Spinal cord (tissue), 10 donors: ENCODE measurements around the gene UBE2I. TPM values are rescaled to one million over a fixed set of nuclear protein-coding genes. Genes with fewer than 3 reads are reported as not detected.

ENCODE experiments used
- DNase-seq, 6 donors: peaks; one replicate each; pipeline versions ENCODE4 v3.0.0 to v3.0.0-alpha.2; 2013 to 2015; ENCODE audit warnings: low spot score in 6 of 6, low read depth in 4 of 6
- H3K27ac ChIP-seq: one replicate; pipeline ENCODE4 v1.5.1; 2013; ENCODE audit warnings: low read depth, low read length, control low read depth
- H3K27me3 ChIP-seq: one replicate; pipeline ENCODE4 v1.6.1; 2013; ENCODE audit warnings: low read length; ENCODE audit not compliant: control insufficient read depth, insufficient read depth
- H3K36me3 ChIP-seq: one replicate; pipeline ENCODE4 v1.6.1; 2013; ENCODE audit warnings: low read length; ENCODE audit not compliant: control insufficient read depth, insufficient read depth
- H3K4me1 ChIP-seq: one replicate; pipeline ENCODE4 v1.6.1; 2013; ENCODE audit warnings: low read length; ENCODE audit not compliant: control insufficient read depth, insufficient read depth
- H3K4me3 ChIP-seq: one replicate; pipeline ENCODE4 v1.5.1; 2013; ENCODE audit warnings: low read depth, low read length, control low read depth
- H3K9me3 ChIP-seq: one replicate; pipeline ENCODE4 v1.6.1; 2013; ENCODE audit warnings: low read length; ENCODE audit not compliant: control insufficient read depth, insufficient read depth
- WGBS: methylation state at CpG from one replicate; pipeline ENCODE4 v1.1.5; 2013; ENCODE audit warnings: missing lambda C conversion rate; ENCODE audit not compliant: insufficient coverage; 5-methylcytosine and 5-hydroxymethylcytosine counted together
- polyA plus RNA-seq, 2 donors: library from polyadenylated mRNA; unstranded; fragments of 120-200 nt; gene quantifications; one replicate each; pipeline ENCODE4 v1.2.1, GENCODE V29; 2013; ENCODE audit not compliant: insufficient read length in 2 of 2
- total RNA-seq, 2 donors: library from RNA; depleted of rRNA in 1 of 2; stranded (reverse); fragments of 120-200 nt in 1 of 2; fragments of >200 nt in 1 of 2; gene quantifications; one replicate each; pipeline versions ENCODE4 v1.2.3 to v1.2.4, GENCODE V29; 2013 to 2014
- donor health status: healthy.

Gene UBE2I
- total and polyA plus RNA-seq, 4 donors = 28.7 to 139 (median 82.3) TPM

DNA sequence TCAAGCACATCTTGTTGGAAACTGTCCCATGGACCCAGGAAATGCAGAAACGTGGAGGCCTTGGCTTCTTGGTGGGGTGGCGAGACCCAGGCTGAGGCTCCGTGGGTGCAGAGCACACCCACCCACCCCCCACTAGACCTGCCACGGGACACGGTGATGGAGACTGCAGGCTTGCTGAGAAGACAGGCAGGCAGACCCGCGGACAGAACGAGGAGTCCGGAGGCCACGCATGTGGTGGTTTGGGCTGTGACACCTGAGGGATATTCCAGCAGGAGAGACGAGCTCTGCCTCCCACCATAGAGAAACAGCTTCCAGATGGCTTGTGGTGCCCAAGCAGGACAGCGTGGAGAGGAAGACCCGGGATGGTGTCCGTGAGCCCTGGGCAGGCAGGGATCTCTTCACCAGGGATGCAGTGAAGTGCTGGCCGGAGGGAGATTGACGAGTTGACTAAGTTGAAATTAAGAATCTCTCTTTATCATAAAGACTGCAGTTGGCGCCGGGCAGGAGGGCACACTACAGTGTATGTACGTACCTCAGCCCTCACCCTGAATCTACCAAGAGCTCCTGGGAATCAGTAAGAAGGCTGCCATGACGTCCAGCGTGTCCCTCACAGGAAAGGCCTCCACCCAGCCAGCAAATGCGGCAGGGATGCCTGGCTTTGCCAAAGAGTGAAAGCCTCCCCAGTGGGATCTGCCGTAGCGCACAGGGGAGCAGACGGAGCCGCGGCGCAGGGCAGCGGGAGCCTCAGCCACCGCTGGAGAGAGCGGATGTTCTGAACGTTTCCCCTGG, 8.2 kb downstream of the UBE2I start:
- Histone ChIP-seq H3K4me1 (peaks cover 5% of the 10 kb centered on the region), H3K4me3 (no peak overlapping the region), H3K27me3 (no peaks in the 10 kb centered on the region), H3K27ac (no peak overlapping the region), H3K36me3 (peaks cover 96% of the 10 kb centered on the region), H3K9me3 (no peaks in the 10 kb centered on the region)
- no peak for DNase-seq
- WGBS = 93% methylated on average over 22 of the region's 32 CpGs

DNA sequence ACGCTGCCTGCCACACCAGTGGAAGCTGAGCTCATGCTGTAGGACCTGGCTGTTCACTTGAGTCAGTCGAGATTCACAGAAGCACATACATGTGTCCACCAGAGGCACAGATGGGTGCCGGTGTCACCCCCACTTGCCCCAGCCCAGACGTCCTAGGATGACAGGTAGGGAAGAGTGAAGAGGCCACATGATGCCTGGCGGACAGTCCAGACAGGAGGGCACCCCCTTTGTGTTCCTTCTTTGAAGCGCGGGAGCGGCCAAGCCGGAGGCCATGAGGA, 8.8 kb downstream of the UBE2I start:
- Histone ChIP-seq H3K27ac (no peak overlapping the region), H3K36me3 (peaks cover 96% of the 10 kb centered on the region)
- WGBS = 86% methylated on average over 9 of the region's 9 CpGs

GRCh38 chr16:1319041-1319440, 9.6 kb downstream of the UBE2I start:
- WGBS = 94% methylated on average over 33 of the region's 33 CpGs
- peaks cover 97% of the 10 kb centered on the region for H3K36me3 ChIP-seq
- H3K9me3 ChIP-seq = no peaks in the 10 kb centered on the region
- no peak overlapping the region for H3K27ac ChIP-seq
- no peak overlapping the region for H3K4me3 ChIP-seq
- no peak for DNase-seq
- H3K4me1 ChIP-seq = peaks cover 8% of the 10 kb centered on the region
- H3K27me3 ChIP-seq = no peaks in the 10 kb centered on the region

More for the DNA sequence above, 8.8 kb downstream of the UBE2I start:
- no peak overlapping the region for H3K4me3 ChIP-seq
- H3K9me3 ChIP-seq = no peaks in the 10 kb centered on the region
- DNase-seq = no peak
- H3K27me3 ChIP-seq = no peaks in the 10 kb centered on the region
- peaks cover 2% of the 10 kb centered on the region for H3K4me1 ChIP-seq

DNA sequence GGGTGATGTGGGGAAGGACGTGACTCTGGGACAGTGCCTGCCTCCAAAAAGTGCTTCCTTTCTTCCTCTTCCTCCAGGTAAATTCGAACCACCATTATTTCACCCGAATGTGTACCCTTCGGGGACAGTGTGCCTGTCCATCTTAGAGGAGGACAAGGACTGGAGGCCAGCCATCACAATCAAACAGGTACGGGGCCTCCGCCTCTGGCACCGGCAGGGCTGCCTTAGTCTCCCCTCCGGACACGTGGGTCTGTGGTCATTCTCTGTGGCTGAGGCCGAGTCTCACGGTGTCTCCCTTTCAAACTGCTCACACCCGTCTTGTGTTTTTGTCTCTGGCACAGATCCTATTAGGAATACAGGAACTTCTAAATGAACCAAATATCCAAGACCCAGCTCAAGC, 10.7 kb downstream of the UBE2I start:
- 86% methylated on average over 10 of the region's 12 CpGs for WGBS
- no peak for DNase-seq
- Histone ChIP-seq H3K27ac (no peak overlapping the region), H3K27me3 (no peaks in the 10 kb centered on the region), H3K36me3 (peaks cover 97% of the 10 kb centered on the region), H3K4me1 (peaks cover 9% of the 10 kb centered on the region), H3K9me3 (no peaks in the 10 kb centered on the region), H3K4me3 (no peak overlapping the region)

DNA sequence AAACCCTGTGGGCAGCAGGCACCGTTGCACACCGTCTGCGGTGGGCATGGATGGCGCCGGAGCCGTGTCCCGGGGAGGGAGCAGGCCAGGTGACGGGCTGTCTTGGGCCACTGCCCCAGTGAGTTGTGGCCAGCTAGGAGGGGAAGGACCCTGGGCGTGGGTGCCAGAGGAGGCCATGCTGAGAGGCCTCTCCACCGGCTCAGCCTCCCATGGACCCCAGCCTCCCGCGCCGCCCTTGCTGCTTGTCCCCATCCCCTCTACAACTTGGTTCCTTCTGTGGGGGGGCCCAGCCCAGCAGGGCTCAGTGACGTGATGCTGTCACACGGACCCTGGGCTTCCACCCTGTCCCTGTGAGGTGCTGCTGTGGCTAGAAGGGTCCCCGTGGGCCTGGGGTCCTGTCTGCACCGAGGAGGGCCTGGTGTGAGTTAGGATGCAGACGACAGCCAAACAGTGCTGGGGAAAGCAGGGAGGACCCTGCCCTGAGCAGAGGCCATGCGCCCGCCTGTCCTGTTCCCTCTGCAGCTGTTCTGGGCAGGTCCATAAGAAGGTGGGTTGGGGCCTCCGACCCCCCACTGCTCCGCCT, 11.3 kb downstream of the UBE2I start:
- 90% methylated on average over 20 of the region's 22 CpGs for WGBS
- DNase-seq = no peak
- peaks cover 97% of the 10 kb centered on the region for H3K36me3 ChIP-seq

GRCh38 chr16:1322407-1322806, 13.0 kb downstream of the UBE2I start:
- H3K27ac ChIP-seq = no peak overlapping the region
- peaks cover 9% of the 10 kb centered on the region for H3K4me1 ChIP-seq
- H3K36me3 ChIP-seq = peaks cover 94% of the 10 kb centered on the region
- H3K9me3 ChIP-seq = no peaks in the 10 kb centered on the region
- WGBS = 96% methylated on average over 7 of the region's 8 CpGs
- DNase-seq = no peak
- no peaks in the 10 kb centered on the region for H3K27me3 ChIP-seq
- no peak overlapping the region for H3K4me3 ChIP-seq

More for the DNA sequence above, 11.3 kb downstream of the UBE2I start:
- Histone ChIP-seq H3K27me3 (no peaks in the 10 kb centered on the region), H3K4me1 (peaks cover 9% of the 10 kb centered on the region), H3K9me3 (no peaks in the 10 kb centered on the region), H3K4me3 (no peak overlapping the region), H3K27ac (no peak overlapping the region)

DNA sequence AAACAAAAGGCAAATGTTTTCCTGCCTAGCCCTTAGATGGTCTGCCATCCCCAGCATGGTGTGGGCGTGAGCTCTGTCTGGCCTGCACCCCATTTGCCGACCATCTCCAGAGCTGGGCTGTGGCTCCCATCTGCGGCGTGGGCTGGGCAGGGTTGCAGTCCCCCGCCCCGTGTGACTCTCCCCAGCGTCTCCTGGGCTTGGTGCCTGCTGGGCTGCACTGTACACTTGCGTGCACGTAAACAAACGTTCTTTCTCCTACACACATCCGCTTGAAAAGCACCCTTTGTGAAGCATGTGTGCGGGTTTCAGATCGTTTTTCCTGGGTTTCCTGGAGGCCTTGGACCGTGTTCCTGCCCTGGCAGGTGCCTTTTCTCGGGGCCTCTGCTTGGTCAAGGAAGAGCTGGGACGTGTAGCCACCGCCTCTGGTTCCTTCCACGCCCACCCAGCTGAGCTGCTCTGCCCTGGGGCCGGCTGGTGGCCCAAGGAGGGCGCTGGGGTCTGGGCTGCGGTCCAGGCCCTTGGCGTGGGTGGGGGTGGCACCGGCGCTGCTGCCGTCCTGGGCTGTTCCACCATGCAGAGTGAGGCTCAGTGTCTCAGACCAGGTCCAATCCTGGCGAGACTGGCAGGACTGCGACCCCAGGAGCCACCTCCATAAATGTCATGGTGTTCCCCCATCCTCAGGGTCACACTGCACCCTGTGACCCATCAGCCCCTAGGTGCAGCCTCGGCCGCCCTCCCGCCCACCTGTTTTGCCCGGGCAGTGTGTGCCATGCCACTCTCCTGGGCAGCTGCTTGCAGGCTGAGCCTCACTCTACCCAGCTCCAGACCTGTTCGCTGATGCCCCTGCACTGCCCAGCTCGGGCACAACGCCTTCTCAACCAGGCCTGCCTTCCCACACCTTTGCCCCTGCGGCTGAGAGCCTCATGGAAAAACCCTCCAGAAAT, 14.1 kb downstream of the UBE2I start:
- Histone ChIP-seq H3K4me1 (peaks cover 9% of the 10 kb centered on the region), H3K4me3 (no peak overlapping the region), H3K9me3 (no peaks in the 10 kb centered on the region), H3K36me3 (peaks cover 88% of the 10 kb centered on the region), H3K27me3 (no peaks in the 10 kb centered on the region), H3K27ac (no peak overlapping the region)
- 66% methylated on average over 32 of the region's 35 CpGs for WGBS
- no peak for DNase-seq

GRCh38 chr16:1324286-1324826, 14.9 kb downstream of the UBE2I start:
- Histone ChIP-seq H3K4me1 (peaks cover 9% of the 10 kb centered on the region), H3K4me3 (no peak overlapping the region), H3K36me3 (peaks cover 80% of the 10 kb centered on the region), H3K9me3 (no peaks in the 10 kb centered on the region), H3K27ac (no peak overlapping the region), H3K27me3 (no peaks in the 10 kb centered on the region)
- no peak for DNase-seq
- 80% methylated on average over 18 of the region's 22 CpGs for WGBS

GRCh38 chr16:1325261-1325660, 15.8 kb downstream of the UBE2I start:
- no peak overlapping the region for H3K27ac ChIP-seq
- peaks cover 71% of the 10 kb centered on the region for H3K36me3 ChIP-seq

More at GRCh38 chr16:1325261-1325660, 15.8 kb downstream of the UBE2I start:
- 86% methylated on average over 8 of the region's 15 CpGs for WGBS
- DNase-seq = no peak
- Histone ChIP-seq H3K27me3 (peaks cover 3% of the 10 kb centered on the region), H3K4me1 (peaks cover 9% of the 10 kb centered on the region), H3K4me3 (no peak overlapping the region), H3K9me3 (no peaks in the 10 kb centered on the region)
